NCI-H69 (cell line): ENCODE measurements around the gene F7.
"Not testable (repeated sequence)": the region's sequence is repeated elsewhere in the genome, so short reads cannot be mapped to it uniquely, and the experiment has no call there.

Experiments used
- DNase-seq: peaks from one replicate; lab custom pipeline; 2025; lab: John Stamatoyannopoulos, UW

F7 gene

DNA sequence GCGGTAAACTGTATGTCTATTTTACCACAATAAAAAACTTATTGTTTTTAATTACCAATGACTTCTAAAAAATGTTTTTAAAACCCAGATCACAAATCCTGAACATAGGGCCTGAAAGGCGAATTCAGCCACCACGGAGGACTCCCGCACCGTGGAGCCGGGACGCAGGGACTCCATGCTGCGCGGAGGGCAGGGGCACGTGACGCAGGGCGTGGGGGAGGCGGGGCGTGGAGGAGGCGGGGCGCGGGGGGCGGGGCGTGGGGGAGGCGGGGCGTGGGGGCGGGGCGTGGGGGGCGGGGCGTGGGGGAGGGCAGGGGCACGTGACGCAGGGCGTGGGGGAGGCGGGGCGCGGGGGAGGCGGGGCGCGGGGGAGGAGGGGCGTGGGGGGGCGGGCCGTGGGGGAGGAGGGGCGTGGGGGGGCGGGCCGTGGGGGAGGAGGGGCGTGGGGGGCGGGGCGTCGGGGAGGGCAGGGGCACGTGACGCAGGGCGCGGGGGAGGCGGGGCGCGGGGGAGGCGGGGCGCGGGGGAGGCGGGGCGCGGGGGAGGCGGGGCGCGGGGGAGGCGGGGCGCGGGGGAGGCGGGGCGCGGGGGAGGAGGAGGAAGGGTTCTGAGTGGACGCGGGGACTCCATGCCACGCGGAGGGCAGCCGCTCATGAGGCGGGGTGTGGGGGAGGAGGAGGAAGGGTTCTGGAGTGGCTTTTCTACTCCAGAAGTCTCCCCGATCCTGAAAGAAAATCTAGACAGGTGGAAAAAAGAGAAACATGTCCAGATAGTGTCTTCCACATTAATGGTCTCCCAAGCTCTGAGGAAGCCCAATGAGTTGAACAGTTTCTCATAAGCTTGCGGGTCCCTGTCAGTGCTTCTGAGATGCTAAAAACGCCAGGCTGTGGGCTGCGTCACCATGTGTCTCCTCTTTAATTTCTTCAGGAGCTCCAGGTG lies 48.5 kb downstream of the F7 start:
- DNase-seq = peak; percentile 93

- DNase-seq = no peak
Observed at GRCh38 chr13:113155201-113155600, 49.6 kb downstream of the F7 start.

GRCh38 chr13:113155982-113156655 lies 50.5 kb downstream of the F7 start:
- DNase-seq = no peak

DNA sequence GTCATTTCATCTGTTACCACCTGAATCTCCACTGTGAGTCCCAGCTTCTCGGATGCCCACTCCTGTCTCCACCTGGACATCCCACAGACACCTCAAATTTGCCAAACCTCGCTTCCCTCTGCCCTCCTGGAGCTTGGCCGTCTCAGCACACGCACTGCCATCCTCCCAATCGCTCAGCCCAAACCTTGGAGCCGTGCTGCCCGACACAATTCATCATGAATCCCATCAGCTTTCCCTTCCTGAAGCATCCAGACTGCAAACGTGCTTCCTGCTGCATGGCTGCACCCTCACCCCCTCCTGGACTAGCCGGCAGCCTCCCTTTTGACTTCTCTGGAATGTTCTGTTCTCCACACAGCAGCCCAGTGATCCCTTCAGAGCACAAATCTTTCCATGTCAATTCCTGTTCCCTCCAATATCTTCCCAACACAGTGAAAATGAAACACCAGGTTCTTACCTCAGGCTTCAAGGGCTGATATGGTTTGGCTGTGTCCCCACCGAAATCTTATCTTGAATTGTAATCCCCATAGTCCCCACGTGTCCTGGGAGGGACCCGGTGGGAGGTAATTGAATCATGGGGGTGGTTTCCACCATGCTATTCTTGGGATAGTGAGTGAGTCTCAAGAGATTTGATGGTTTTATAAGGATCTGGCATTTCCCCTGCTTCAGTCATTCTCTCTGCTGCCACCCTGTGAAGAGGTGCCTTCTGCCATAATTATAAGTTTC lies 51.8 kb downstream of the F7 start:
- peak; percentile 66 for DNase-seq

DNA sequence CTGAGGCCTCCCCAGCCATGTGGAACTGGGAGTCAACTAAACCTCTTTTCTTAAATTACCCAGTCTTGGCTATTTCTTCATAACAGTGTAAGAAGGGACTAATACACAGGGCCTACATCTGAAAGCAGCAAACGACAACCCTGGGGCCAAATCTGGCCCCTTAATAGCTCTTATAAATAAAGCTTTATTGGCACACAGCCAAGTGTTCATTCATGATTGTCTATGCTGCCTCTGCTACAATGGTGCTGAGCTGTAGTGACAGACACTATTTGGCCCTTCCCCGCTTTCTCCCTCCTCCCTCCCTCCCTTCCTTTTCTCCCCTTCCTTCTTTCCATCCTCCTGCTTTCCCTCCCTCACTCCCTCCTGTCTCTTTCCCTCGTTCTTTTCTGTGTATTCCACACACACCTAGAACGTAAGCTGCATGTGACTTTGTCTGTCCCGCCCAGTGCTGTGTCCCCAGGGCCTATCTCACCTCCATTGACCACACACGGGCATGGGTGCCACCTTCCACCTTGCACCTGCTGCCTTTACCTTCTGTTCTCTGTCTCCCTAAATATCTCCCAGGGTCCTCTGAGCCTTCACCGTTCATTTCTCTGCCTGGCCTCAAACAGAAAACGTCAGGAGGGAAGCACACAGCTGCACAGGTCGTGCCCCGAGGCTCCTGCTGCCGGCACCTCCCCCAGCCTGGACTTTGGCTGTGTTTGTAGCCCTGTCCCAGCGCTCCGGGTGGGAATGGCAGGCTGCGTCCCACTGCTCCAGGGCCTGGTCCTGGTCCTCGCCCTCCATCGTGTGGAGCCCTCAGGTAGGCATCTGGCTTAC lies 52.5 kb downstream of the F7 start, which contains the start of gene PROZ:
PROZ (plus strand) TSS at position 720 of the 819 bp plus-strand sequence; CDS start at position 733, 13 bp downstream.
- DNase-seq = peak; percentile 81

- DNase-seq = no peak
Observed at GRCh38 chr13:113158946-113159345, 53.4 kb downstream of the F7 start.

GRCh38 chr13:113159701-113160100 lies 54.1 kb downstream of the F7 start:
- no peak for DNase-seq

DNA sequence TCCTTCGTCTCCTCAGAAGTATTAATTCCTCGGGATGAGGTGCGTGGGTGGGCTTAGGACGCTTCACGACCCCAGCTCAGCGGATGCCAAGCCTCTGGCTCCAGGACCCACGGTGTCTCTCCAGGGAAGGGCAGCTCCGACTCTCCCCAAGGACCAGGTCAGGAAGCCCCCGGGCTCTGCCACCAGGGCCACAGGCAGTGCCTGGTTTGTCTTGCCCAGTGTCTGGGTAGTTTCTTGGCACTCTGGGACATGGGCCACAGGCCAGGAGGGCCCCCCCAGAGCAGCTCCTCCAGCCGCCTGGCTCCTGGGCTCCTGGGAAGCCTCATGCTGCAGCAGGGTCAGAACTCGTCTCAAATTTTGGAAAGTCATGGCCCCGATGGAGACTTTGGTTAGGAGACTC lies 55.4 kb downstream of the F7 start:
- no peak for DNase-seq

GRCh38 chr13:113161433-113161832 lies 55.8 kb downstream of the F7 start:
- peak; percentile 55 for DNase-seq

DNA sequence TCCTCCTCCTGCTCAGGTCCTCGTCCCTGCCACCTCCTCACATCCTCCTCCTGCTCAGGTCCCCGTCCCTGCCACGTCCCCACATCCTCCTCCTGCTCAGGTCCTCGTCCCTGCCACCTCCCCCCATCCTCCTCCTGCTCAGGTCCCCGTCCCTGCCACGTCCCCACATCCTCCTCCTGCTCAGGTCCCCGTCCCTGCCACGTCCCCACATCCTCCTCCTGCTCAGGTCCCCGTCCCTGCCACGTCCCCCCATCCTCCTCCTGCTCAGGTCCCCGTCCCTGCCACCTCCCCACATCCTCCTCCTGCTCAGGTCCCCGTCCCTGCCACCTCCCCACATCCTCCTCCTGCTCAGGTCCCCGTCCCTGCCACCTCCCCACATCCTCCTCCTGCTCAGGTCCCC lies 56.4 kb downstream of the F7 start:
- DNase-seq = not testable (repeated sequence)

DNA sequence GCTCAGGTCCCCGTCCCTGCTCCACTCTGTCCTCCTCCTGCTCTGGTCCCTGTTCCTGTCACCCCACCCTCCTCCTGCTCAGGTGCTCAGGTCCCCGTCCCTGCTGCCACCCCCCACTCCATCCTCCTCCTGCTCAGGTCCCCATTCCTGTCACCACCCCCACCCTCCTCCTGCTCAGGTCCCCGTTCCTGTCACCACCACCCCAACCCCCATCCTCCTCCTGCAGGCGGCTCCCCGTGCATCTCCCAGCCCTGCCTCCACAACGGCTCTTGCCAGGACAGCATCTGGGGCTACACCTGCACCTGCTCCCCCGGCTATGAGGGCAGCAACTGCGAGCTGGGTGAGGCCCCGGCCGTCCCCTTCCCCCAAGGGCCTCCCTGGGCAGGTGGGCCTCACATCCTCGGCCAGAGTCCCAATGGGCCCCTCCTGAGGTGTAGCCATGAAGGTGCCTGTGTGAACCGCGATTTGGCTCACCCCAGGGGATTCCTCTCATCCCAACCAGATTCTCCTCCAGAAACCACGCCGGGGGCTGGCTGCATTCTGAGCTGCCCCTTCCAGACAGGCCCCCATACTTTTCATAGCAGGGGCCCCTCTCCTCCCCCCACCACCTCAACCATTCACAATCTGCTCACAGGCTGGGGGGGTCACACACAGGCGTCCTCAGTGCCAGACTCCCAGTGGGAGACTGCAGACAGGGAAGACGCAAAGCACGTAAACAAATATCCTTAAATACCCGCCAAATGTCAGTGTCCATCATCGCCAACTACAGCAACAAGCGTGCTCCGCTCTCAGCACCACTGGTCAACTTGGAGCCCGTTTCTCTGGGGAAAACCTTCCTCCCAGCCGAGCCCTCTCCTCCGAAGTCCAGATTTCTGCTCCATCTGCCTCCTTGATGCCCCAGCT lies 57.4 kb downstream of the F7 start:
- peak; percentile 67 for DNase-seq

- no peak for DNase-seq
Observed at GRCh38 chr13:113164492-113164891, 58.9 kb downstream of the F7 start.

DNA sequence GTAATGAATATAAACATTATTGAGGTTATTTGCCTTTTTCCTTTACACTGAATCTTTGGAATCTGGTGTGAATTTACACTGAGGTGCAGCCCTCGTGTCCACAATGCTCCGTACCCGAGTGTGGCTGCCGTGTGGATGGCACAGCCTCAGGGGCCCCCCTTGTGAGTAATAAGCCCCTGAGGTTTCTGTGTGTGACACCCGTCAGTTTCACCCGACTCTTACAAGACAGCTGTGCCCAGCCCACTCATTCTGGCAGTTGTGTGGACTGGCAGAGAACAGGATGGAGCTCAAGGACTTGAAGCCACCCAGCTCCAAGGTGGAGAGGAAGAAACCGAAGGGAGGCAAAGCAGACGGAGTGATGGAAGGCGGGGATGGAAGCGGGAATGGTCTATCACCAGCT lies 60.7 kb downstream of the F7 start:
- no peak for DNase-seq

GRCh38 chr13:113166681-113167080 lies 61.1 kb downstream of the F7 start:
- no peak for DNase-seq

- no peak for DNase-seq
Observed at GRCh38 chr13:113167155-113167554, 61.6 kb downstream of the F7 start.

DNA sequence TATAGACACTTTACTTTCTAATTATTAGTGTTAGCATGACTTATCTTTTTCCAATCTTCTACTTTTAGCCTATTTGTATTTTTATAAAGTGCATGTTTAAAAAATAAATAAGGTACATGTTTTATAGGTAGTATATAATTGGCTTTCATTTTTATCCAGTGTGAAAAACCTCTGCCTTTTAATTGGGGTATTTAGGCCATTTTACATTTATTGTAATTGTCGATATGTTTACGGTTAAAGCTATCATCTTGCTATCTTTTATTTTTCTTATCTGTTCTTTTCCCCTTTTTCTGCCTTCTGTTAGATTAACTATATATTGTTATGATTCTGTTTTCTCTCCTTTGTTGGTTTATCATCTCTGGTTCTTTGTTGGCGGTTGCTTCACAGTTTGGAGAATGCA lies 62.0 kb downstream of the F7 start:
- DNase-seq = no peak

GRCh38 chr13:113168211-113168610 lies 62.6 kb downstream of the F7 start:
- DNase-seq = no peak

GRCh38 chr13:113169277-113170272 lies 64.0 kb downstream of the F7 start:
- DNase-seq = peak; percentile 78
